ENCODE results near the gene ITK. TPM values are rescaled to one million over a fixed set of nuclear protein-coding genes. Genes with fewer than 3 reads are reported as not detected.

ITK gene
- total and polyA plus RNA-seq, 4 donors, result 0.35 to 1.5 (median 0.43) TPM

GRCh38 chr5:157232706-157233105 is 52.1 kb downstream of the ITK start:
- 74% methylated on average over 6 of the region's 6 CpGs for whole genome bisulfite sequencing
- Histone ChIP-seq H3K4me3 (ENCODE audit: low read depth in 1 of 3, low read length in 3 of 3) (no peak overlapping the region), H3K9me3 (ENCODE audit: control insufficient read depth in 4 of 4, low read length in 3 of 4) (no peaks in the 10 kb centered on the region), H3K9ac (ENCODE audit: low read depth in 1 of 2, low read length in 2 of 2) (no peak overlapping the region), H3K27ac (ENCODE audit: low read depth in 1 of 2, low read length in 2 of 2) (no peak overlapping the region), H3K4me1 (ENCODE audit: control insufficient read depth in 4 of 4, insufficient read depth in 4 of 4, low read length in 3 of 4) (no peaks in the 10 kb centered on the region), H3K27me3 (ENCODE audit: control insufficient read depth in 4 of 4, insufficient read depth in 4 of 4, low read length in 3 of 4) (no peaks in the 10 kb centered on the region), H3K36me3 (ENCODE audit: control insufficient read depth in 4 of 4, insufficient read depth in 3 of 4, low read depth in 1 of 4, low read length in 3 of 4) (no peaks in the 10 kb centered on the region)
- TF ChIP-seq HNF4G (IDR thresholded peaks at IDR 0.05), result no peak
- TF ChIP-seq ZBTB33 (IDR thresholded peaks at IDR 0.05), result no peak
- no peak for TF ChIP-seq HNF4A (conservative IDR thresholded peaks at IDR 0.05)
- TF ChIP-seq TAF1 (conservative IDR thresholded peaks at IDR 0.05), result no peak
- no peak for TF ChIP-seq GABPA (IDR thresholded peaks at IDR 0.05 in 1 of 2, conservative IDR thresholded peaks at IDR 0.05 in 1 of 2)
- TF ChIP-seq REST (IDR thresholded peaks at IDR 0.05), result no peak
- no peak for TF ChIP-seq YY1 (IDR thresholded peaks at IDR 0.05)
- TF ChIP-seq NR2F2 (IDR thresholded peaks at IDR 0.05), result no peak
- no peak for TF ChIP-seq CTCF (IDR thresholded peaks at IDR 0.05; ENCODE audit: low read depth, low read length, missing input control)
- DNase-seq (ENCODE audit: low spot score), result no peak

- Histone ChIP-seq H3K27me3 (ENCODE audit: control insufficient read depth in 4 of 4, insufficient read depth in 4 of 4, low read length in 3 of 4) (no peaks in the 10 kb centered on the region), H3K4me3 (ENCODE audit: low read depth in 1 of 3, low read length in 3 of 3) (no peak overlapping the region), H3K9ac (ENCODE audit: low read depth in 1 of 2, low read length in 2 of 2) (no peak overlapping the region), H3K36me3 (ENCODE audit: control insufficient read depth in 4 of 4, insufficient read depth in 3 of 4, low read depth in 1 of 4, low read length in 3 of 4) (no peaks in the 10 kb centered on the region), H3K27ac (ENCODE audit: low read depth in 1 of 2, low read length in 2 of 2) (no peak overlapping the region), H3K9me3 (ENCODE audit: control insufficient read depth in 4 of 4, low read length in 3 of 4) (no peaks in the 10 kb centered on the region), H3K4me1 (ENCODE audit: control insufficient read depth in 4 of 4, insufficient read depth in 4 of 4, low read length in 3 of 4) (no peaks in the 10 kb centered on the region)
- TF ChIP-seq NR2F2 (IDR thresholded peaks at IDR 0.05) (no peak), GABPA (IDR thresholded peaks at IDR 0.05 in 1 of 2, conservative IDR thresholded peaks at IDR 0.05 in 1 of 2) (no peak), RXRA (IDR thresholded peaks at IDR 0.05) (no peak), CTCF (IDR thresholded peaks at IDR 0.05; ENCODE audit: low read depth, low read length, missing input control) (no peak), YY1 (IDR thresholded peaks at IDR 0.05) (no peak), TAF1 (conservative IDR thresholded peaks at IDR 0.05) (no peak)
- no peak for DNase-seq (ENCODE audit: low spot score)
- WGBS, result 93% methylated on average over 3 of the region's 3 CpGs
These were observed 52.9 kb downstream of the ITK start for GRCh38 chr5:157233515-157233914.
